ENCODE measurements around the gene KCTD3.

Gene KCTD3

DNA sequence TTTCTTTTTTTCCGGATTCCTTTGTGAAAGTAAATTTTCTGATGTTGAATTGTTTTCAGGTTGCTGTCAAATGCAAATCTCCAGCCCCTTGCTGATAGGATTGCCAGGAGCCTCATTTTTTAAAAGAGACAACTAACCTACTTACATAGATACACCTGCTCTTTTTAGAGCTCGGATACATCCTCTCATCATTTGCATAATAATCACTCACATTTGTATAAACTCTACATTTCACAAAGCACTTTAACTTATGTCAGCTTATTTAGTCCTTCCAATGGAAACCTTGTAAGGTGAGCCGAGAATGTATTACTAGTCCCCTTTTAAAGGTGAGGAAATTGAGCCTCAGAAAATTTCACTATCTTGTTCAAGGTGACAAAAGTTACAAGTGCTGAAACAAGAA lies 84.8 kb downstream of the KCTD3 start:
- DNase-seq (ENCODE audit: low read depth, low spot score): no peak

GRCh38 chr1:215652371-215652770 lies 85.3 kb downstream of the KCTD3 start:
- no peak for DNase-seq (ENCODE audit: low read depth, low spot score)

- no peak for DNase-seq (ENCODE audit: low read depth, low spot score)
These were observed 89.9 kb downstream of the KCTD3 start for GRCh38 chr1:215657047-215657446.

- DNase-seq (ENCODE audit: low read depth, low spot score): no peak
These were observed 93.2 kb downstream of the KCTD3 start for GRCh38 chr1:215660259-215660658.

GRCh38 chr1:215661033-215661432 lies 93.9 kb downstream of the KCTD3 start:
- DNase-seq (ENCODE audit: low read depth, low spot score): no peak

GRCh38 chr1:215665215-215665614 lies 98.1 kb downstream of the KCTD3 start:
- DNase-seq (ENCODE audit: low read depth, low spot score): no peak

DNA sequence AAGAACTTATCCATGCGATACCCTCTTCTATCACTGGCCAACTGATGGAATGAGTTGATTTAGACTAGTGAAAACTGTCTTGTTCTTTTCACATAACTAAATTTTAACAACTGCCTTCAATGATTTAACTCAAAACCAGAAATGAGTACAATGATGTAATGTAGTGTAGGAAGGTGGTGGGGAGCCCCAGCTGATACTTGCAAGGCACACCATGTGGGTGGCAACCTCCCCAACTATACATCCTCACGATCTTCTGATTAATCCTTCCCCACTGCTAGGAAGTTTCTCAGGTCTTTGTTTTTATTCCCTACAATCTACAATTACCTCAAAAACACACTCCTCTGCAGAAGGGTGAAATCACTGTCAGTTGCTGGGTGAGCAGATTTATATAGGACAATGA lies 100.7 kb downstream of the KCTD3 start:
- DNase-seq (ENCODE audit: low read depth, low spot score): no peak

DNA sequence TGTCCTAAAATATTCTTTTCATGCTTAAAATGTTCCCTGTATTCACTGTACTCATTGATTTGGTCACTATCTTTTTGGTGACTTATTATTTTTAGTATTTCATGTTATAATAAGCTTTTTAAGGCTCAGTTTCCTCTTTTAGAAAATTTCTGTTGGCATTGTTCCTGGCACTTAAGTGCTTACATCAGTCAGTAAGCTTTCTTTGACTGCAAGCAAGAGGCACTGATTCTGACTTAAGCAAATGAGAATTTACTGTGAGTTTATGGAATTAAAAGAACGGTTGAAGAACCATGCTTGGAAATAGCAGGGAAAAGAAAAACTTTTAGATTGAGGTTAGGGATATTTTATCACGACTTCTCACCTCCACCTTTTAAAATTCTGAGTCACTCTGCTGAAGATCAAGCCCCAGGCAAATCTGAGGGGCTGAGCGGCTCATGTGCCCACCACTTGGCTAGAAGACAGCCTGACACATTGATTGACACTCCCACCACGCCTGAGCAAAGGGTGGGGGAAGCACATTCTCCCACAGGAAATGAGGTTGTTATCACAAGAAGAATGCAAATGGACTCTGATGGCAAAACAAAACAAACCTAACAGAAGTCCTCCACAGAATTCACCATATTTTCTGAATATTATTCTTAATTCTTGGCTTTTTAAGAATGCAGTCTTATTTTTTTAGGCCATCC lies 102.8 kb downstream of the KCTD3 start:
- peak; percentile 63 for DNase-seq (ENCODE audit: low read depth, low spot score)

All from ELF-1 (cell line).